Activated naive CD8-positive, alpha-beta T cell treated with anti-CD3 and anti-CD28 coated beads, Interleukin-2, amount 50 U/mL, for 24 hours (primary cell): Measurements from ENCODE around the gene COPG1.

ENCODE experiments used
- ATAC-seq: fragments of 150-1000 bp; cut with Tn5 transposase; one replicate; pipeline ENCODE4 v1.10.0; 2021
- DNase-seq: peaks from one replicate; pipeline ENCODE4 v3.0.0; 2021
- H3K27ac Mint-ChIP-seq: one replicate; pipeline ENCODE4 v1.8.0; 2021; ENCODE audit warnings: mild to moderate bottlenecking, mixed read lengths
- H3K27me3 Mint-ChIP-seq: one replicate; pipeline ENCODE4 v1.8.0; 2021; ENCODE audit warnings: mixed read lengths
- H3K36me3 Mint-ChIP-seq: one replicate; pipeline ENCODE4 v1.8.0; 2021; ENCODE audit warnings: low read depth, mixed read lengths
- H3K4me1 Mint-ChIP-seq: one replicate; pipeline ENCODE4 v1.8.0; 2021; ENCODE audit warnings: mixed read lengths
- H3K4me3 Mint-ChIP-seq: one replicate; pipeline ENCODE4 v1.8.0; 2021; ENCODE audit warnings: mild to moderate bottlenecking, moderate library complexity, mixed read lengths
- H3K9me3 Mint-ChIP-seq: one replicate; pipeline ENCODE4 v1.8.0; 2021; ENCODE audit warnings: mixed read lengths

The COPG1 gene

DNA sequence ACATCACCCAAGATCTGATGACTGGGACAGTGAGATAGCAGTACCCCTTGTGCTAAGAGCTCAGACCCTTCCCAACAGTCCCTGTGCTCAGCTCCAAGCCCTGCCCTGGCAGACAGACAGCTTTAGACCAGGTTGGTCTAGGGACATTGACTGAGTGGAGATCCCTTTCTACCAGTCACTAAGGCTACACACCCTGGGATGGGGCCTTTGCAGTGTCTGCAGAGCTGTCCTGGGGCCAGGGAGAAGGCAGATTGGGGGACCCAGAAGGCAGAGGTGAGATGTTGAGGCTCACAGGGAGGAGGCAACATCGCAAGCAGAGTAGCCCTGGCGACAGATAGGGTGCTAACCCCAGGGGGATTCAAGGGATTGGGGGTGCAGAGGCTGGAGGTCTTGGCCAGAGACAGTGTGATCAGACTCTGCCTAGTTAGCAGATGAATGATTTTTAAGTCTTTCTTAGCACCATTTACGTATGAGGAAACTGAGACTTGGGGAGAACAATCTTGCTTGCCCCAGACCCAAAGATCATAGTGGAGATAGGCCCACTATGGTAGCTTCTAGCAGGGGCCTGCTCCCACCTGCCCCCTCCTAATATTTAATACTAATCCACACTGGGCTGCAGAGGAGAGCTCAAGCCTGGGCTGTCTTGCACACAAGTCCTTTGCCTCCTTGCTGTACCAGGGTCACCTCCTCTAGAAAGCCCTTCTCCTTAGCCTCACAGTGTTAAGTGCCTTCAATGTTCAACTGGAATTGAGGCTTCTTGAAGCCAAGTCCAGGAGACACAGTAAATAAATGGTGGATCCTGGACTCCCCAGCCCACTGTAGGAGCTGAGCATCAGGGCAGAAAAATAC lies 61.9 kb downstream of the COPG1 start:
- ATAC-seq (no peak), DNase-seq (no peak)
- H3K27me3 Mint-ChIP-seq = no peaks in the 10 kb centered on the region
- peaks cover 31% of the 10 kb centered on the region for H3K4me1 Mint-ChIP-seq
- peak overlapping the region; percentile 4 for H3K27ac Mint-ChIP-seq
- H3K36me3 Mint-ChIP-seq = peaks cover 7% of the 10 kb centered on the region
- no peaks in the 10 kb centered on the region for H3K9me3 Mint-ChIP-seq
- no peak overlapping the region for H3K4me3 Mint-ChIP-seq

- peak overlapping the region; percentile 4 for H3K27ac Mint-ChIP-seq
- peak; percentile 25 for ATAC-seq
- peaks cover 31% of the 10 kb centered on the region for H3K4me1 Mint-ChIP-seq
- H3K27me3 Mint-ChIP-seq = no peaks in the 10 kb centered on the region
- H3K4me3 Mint-ChIP-seq = no peak overlapping the region
- H3K9me3 Mint-ChIP-seq = no peaks in the 10 kb centered on the region
- no peak for DNase-seq
- peaks cover 2% of the 10 kb centered on the region for H3K36me3 Mint-ChIP-seq
Observed at GRCh38 chr3:129312021-129312639, 62.7 kb downstream of the COPG1 start.

DNA sequence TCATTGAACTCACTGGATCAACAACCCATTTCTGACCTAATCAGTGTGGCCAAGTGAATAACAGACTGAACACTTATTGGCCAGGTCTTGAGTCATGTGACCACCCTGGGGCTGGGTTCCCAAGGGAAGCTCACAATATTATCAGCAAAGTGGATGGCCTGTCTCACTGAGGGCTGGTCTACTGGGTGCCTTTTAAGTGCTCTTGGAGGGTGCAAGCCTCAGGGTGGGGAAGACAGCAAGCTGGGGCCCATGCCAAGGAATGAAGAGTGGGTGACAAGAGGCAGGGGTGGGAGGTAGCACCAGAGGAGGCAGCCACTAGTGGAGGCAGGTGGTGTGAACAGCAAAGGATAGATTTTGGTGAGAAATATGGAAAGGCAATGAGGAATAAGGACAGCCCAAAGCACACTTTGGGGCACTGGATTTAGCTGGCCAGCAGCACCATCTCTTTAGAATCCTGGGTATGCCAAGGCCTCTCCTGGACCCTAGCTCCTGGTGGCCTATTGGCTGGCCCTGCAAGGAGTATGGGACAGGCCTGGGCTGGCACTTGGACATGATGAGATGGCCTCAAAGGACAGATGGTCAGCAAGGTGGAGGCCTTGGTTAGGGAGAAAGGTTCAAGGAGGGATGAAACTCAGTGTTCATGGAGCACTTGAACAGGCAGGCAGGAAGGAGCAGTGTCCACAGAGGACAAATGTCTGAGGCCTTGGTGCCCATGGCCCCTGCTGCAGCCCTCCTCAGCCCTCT lies 63.4 kb downstream of the COPG1 start:
- no peaks in the 10 kb centered on the region for H3K9me3 Mint-ChIP-seq
- DNase-seq (no peak), ATAC-seq (no peak)
- H3K4me1 Mint-ChIP-seq = peaks cover 33% of the 10 kb centered on the region
- no peak overlapping the region for H3K27ac Mint-ChIP-seq
- H3K27me3 Mint-ChIP-seq = peaks cover 1% of the 10 kb centered on the region
- no peak overlapping the region for H3K4me3 Mint-ChIP-seq
- H3K36me3 Mint-ChIP-seq = peaks cover 2% of the 10 kb centered on the region

- Mint-ChIP-seq H3K36me3 (peaks cover 2% of the 10 kb centered on the region), H3K9me3 (no peaks in the 10 kb centered on the region), H3K27me3 (peaks cover 2% of the 10 kb centered on the region), H3K4me3 (peak overlapping the region; percentile 88), H3K4me1 (peaks cover 33% of the 10 kb centered on the region), H3K27ac (no peak overlapping the region)
- DNase-seq (no peak), ATAC-seq (no peak)
Observed at GRCh38 chr3:129313415-129313664, 63.9 kb downstream of the COPG1 start.

DNA sequence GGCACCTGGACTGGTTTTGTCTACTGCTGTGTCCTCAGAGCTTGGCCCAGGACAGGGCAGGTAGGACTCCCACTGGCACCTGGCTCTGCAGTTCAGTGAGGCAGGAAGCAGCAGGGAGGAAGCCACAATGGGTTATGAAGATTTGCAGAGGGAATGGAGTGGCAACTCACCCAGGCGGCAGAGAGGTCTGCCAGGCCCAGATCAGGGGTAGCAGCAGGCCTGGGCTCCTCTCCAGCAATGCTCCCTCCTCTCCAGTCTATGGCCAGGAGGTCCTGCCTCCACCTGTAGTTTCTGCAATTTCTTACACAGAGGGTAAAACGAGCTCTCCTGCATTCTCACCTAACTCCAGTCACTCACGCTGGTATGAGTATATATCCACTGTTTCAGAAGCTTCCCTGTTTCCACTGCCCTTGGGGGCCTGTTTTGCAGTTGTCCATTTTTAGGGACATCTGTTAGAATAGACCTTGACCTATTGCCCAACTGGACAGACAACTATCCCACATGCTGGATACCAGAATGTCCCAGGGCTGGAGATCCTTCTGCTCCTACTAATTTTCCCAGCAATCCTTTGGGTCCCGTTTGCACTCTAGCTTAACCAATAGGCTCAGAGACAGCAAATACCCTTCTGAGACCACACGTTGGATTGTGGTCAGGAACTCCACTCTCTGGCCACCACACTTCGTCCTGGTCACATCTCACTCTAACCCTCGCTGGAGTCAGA lies 64.4 kb downstream of the COPG1 start:
- H3K27me3 Mint-ChIP-seq = peaks cover 2% of the 10 kb centered on the region
- no peaks in the 10 kb centered on the region for H3K9me3 Mint-ChIP-seq
- no peaks in the 10 kb centered on the region for H3K36me3 Mint-ChIP-seq
- no peak for ATAC-seq
- DNase-seq = no peak
- peak overlapping the region; percentile 88 for H3K4me3 Mint-ChIP-seq
- H3K4me1 Mint-ChIP-seq = peaks cover 28% of the 10 kb centered on the region
- no peak overlapping the region for H3K27ac Mint-ChIP-seq

GRCh38 chr3:129314386-129315222 lies 65.2 kb downstream of the COPG1 start:
- Mint-ChIP-seq H3K4me1 (peaks cover 23% of the 10 kb centered on the region), H3K4me3 (peak overlapping the region; percentile 88), H3K36me3 (no peaks in the 10 kb centered on the region), H3K27me3 (peaks cover 2% of the 10 kb centered on the region), H3K9me3 (no peaks in the 10 kb centered on the region), H3K27ac (no peak overlapping the region)
- ATAC-seq (peak; percentile 34), DNase-seq (peak; percentile 72)

DNA sequence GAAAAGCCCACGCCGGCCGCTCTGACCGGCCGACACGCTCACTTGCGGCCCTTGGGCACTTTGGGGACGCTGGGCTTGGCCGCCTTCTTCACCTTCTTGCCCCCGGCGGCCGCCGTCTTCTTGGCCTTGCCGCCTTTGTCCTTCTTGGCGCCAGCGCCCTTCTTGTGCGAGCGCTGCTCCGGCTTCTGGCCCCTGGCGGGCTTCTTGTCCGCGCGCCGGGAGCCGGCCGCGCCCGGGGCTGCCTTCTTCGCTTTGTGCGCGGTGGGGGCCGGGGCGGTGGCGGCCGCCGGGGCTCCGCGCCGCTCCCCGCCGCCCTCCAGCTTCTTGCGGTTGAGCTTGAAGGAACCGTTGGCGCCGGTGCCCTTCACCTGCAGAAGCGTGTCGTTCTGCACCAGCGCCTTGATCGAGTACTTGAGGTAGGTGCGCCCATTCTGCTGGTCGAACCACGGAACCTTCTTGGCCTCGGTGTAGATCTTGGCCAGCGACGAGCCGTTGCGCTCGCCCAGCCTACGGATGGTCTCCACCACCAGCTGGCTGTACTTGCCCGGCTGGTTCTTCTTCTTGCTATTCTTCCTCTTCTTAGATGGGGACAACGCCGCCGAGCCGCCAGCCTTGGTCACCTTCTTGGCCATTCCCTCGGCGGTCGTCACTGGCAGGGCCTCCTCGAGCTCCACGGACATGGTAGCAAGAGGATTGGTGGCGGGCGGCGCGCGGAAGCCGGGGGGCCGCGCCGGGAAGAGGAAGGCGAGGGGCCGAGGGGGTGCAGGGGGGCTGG lies 66.0 kb downstream of the COPG1 start:
- Mint-ChIP-seq H3K27ac (peak overlapping the region; percentile 81), H3K27me3 (peaks cover 2% of the 10 kb centered on the region), H3K36me3 (no peaks in the 10 kb centered on the region), H3K4me3 (peak overlapping the region; percentile 88), H3K9me3 (no peaks in the 10 kb centered on the region), H3K4me1 (peaks cover 23% of the 10 kb centered on the region)
- DNase-seq = peak; percentile 35
- no peak for ATAC-seq

- no peak for DNase-seq
- peaks cover 2% of the 10 kb centered on the region for H3K27me3 Mint-ChIP-seq
- peaks cover 20% of the 10 kb centered on the region for H3K4me1 Mint-ChIP-seq
- H3K9me3 Mint-ChIP-seq = no peaks in the 10 kb centered on the region
- no peaks in the 10 kb centered on the region for H3K36me3 Mint-ChIP-seq
- ATAC-seq = no peak
- peak overlapping the region; percentile 60 for H3K27ac Mint-ChIP-seq
- peak overlapping the region; percentile 88 for H3K4me3 Mint-ChIP-seq
Observed at GRCh38 chr3:129315998-129316247, 66.5 kb downstream of the COPG1 start.

DNA sequence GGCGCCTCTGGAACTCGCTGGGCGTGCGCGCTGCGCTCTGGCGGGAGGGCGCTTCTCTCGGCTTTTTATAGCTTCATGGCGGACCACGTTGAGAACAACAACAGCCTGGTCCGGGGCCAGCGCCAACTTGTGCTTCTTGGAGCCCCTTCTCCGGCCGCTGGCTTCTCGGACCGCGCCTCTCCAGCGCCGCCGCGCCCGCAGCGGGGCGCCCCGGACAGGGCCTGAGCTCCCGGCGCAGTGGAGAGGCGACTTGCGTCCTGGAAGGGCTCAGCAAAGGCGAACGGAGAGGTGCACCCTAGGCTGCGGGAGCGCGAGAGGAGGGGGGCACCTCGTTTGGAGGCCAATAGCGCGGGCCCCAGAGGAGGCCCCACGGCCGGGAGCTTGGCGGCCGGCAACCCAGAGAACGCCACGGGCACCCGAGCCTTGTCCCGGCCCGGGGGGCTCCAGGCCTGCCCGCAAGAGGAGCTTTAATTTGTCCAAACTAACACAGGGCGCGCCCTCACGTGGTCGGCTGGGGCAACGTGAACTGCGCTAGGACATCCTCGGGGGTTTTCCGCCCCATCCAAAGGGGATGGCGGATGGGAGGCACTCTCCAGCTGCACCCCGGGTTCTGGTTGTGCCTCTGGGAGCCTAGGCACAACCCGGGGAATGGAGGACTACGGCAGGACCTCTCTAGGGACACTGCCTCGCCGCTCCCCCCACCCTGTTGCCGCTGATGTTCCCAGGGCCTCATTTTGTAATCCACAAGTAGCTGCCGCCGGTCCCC lies 67.0 kb downstream of the COPG1 start:
- Mint-ChIP-seq H3K9me3 (no peaks in the 10 kb centered on the region), H3K4me1 (peaks cover 20% of the 10 kb centered on the region), H3K4me3 (peak overlapping the region; percentile 88), H3K36me3 (no peaks in the 10 kb centered on the region), H3K27ac (peak overlapping the region; percentile 60), H3K27me3 (peaks cover 2% of the 10 kb centered on the region)
- DNase-seq (peak; percentile 95), ATAC-seq (peak; percentile 35)

DNA sequence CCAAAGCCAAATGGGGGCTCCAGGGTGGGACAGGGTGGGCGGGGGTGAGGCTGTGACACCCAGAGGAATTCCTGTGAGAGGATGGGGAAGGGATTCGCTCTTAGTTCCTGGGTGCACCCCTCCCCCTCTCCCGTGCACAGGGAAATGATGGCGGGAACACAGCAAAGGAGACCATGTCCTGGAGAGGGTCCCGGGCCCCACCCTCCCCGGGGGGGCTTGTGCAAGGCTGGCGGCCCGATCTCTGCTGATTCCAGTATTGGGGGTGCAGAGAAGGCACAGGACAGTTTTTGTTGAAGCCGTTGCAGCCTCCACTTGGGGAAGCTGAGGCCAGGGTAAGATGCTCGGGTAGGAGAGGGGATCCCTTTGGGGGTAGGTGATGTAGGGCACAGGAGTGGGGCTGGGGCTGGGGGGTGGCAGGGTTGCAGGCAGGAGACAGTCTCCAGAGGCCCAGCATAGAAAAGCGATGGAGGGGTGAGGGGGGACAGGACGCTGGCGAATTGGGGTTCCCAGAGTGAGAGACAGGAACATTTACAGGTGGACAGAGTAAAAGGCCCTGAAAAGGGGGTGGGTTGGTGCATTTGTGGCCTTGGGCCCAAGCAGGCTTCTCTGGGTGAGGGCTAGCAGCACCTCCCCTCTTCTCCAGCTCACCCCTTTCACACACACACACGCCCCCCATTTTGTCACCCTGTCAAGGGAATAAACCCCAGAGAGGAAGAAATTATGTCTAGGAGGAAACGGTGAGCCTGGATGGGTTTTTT lies 67.8 kb downstream of the COPG1 start:
- Mint-ChIP-seq H3K36me3 (no peaks in the 10 kb centered on the region), H3K27me3 (peaks cover 2% of the 10 kb centered on the region), H3K27ac (no peak overlapping the region), H3K4me1 (peaks cover 15% of the 10 kb centered on the region), H3K9me3 (no peaks in the 10 kb centered on the region), H3K4me3 (peak overlapping the region; percentile 15)
- peak; percentile 54 for DNase-seq
- ATAC-seq = no peak

DNA sequence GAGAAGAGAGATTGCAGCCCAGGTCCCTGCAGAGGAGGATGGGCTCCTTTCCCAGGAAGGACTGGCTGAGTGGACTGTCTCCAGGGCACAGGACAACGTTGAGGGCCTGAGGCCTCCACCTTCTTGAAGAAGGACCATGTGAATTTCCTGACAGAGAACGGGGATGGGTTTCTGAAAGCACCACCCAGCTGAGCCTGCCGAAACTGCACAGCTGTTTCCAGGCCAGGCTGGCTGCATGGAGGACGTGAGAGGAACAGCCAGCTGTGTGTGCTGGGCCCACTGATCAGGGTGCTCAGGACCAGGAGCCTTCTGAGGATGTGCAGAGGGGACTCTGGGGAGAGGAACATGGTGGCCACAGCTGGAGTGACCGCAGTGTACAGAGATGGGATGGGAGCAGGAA lies 68.4 kb downstream of the COPG1 start:
- Mint-ChIP-seq H3K27ac (no peak overlapping the region), H3K4me3 (no peak overlapping the region)
- ATAC-seq = no peak

DNA sequence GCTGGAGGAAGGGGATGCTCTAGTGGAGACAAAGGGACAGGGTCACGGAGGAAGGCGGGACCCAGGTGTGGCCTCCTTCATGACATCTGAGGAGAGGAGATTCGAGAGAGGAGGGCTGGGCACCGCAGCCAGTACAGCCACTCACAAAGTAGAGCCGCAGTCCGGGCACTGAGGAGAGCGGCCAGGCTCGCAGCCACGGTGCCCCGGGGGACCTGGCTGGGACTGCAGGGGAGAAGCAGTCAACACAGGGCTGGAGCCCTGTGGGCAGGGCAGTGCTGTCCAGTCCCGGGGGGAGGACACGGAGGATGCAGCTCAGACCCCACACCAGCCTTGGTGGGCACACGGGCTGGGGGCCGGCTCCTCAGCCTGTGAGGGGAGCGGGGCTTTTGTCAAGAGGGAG lies 69.5 kb downstream of the COPG1 start:
- no peak for DNase-seq
- Mint-ChIP-seq H3K4me1 (peaks cover 3% of the 10 kb centered on the region), H3K36me3 (no peaks in the 10 kb centered on the region), H3K9me3 (no peaks in the 10 kb centered on the region), H3K4me3 (no peak overlapping the region), H3K27ac (no peak overlapping the region), H3K27me3 (peaks cover 2% of the 10 kb centered on the region)
- no peak for ATAC-seq

More for the DNA sequence above, 68.4 kb downstream of the COPG1 start:
- peaks cover 2% of the 10 kb centered on the region for H3K27me3 Mint-ChIP-seq
- peaks cover 8% of the 10 kb centered on the region for H3K4me1 Mint-ChIP-seq
- DNase-seq = no peak
- H3K9me3 Mint-ChIP-seq = no peaks in the 10 kb centered on the region
- no peaks in the 10 kb centered on the region for H3K36me3 Mint-ChIP-seq
